Activated CD8-positive, alpha-beta memory T cell treated with anti-CD3 and anti-CD28 coated beads, Interleukin-2, amount 50 U/mL, for 24 hours (primary cell): Measurements from ENCODE around the gene DLX4.

ENCODE experiments used
- DNase-seq: peaks from one replicate; pipeline ENCODE4 v3.0.0-alpha.2; 2020; ENCODE audit errors: extremely low read depth

DLX4 gene

DNA sequence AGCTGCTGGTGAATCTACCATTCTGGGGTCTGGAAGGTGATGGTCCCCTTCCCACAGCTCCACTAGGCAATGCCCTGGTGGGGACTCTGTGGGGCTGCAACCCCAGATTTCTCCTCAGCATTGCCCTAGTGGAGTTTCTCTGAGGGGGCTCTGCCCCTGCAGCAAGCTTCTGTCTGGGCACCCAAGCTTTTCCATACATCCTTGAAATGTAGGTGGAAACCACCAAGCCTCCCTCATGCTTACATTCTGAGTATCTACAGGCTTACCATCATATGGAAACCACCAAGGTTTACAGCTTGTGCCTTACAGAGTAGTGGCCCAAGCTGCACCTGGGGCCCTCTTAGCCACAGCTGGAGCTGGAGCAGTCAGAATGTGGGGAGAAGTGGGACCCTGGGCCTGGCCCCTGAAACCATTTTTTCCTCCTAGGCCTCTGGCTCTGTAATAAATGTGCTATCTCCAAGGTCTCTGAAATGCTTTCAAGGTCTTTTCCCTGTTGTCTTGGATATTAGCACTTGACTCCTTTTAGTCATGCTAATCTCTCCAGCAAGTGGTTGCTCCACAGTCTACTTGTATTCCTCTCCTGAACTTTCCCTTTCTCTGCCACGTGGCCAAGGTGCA lies 45.6 kb downstream of the DLX4 start:
- no peak for DNase-seq

GRCh38 chr17:50015146-50015545 lies 46.2 kb downstream of the DLX4 start:
- no peak for DNase-seq

DNA sequence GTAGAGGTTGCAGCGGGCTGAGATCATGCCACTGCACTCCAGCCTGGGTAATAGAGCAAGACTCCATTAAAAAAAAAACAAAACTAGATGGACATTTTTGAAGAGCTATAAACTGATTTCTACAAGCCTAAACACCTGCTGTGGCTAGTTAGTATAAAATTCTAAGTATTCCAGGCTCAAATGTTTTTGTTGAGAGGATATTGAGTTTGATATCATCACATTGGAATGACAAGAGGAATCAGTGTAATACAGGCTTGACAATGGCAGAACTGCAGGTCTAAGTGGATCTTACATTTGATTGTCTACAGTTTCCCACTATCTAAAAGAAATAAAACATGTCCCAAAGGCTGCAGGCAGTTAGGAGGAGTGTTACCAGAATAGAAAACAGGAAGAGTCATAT lies 49.9 kb downstream of the DLX4 start:
- DNase-seq: no peak

DNA sequence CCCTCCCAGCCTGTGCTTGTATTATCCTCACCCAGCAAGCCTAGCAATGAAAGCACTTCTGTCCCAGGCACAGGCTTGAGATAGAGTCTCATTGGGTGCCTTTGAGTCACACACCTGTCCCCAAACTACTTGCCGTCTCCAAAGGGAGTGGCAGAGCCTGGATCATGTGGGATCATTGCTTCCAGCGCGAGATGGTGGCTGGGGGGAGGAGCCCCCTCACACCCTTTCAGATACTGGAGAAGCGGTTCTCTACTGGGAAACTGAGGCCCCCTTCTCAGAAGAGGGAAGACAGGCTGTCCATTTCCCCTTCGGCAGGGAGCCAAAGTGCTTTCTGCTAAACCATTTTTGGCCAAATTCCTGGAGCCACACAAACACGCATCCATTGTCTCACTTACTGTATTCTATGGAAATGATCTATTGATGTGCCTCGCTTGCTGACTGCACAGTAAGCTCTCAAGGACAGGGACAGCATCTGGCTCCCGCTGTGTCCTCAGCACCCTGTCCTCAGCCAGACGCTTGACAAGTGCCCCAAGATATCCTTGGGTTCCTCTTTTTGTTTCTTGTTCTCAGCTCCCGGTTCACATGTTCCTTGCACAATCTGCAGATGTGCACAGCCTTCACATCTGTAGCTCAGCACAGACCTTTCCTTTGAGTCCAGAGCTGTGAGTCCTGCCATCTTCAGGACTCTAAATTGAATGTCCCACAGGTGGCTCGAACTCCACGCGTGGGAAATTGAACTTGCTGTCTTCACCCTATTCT lies 52.0 kb downstream of the DLX4 start:
- DNase-seq: no peak

- no peak for DNase-seq
These were observed 52.8 kb downstream of the DLX4 start for GRCh38 chr17:50021681-50022370.

GRCh38 chr17:50022463-50023130 lies 53.6 kb downstream of the DLX4 start:
- no peak for DNase-seq

DNA sequence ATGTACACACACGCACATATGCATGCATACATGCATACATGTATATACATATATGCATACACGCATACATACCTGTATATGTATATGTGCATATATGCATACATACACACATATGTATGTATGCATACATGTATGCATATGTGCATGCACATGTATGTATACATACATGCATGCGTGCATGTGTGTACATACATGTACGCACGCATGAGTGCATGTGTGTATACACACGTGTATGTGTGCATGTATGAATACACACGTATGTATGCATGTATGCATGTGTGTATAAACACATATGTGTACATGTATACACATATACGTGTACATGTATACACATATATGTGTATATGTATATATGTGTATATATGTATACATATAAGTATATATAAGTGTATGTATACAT lies 54.5 kb downstream of the DLX4 start:
- DNase-seq: no peak
